Stimulated activated CD8-positive, alpha-beta memory T cell treated with anti-CD3 and anti-CD28 coated beads, Interleukin-15, amount 100 ng/mL, for 4 hours (primary cell): Measurements from ENCODE around the gene APCS.

Experiments
- DNase-seq, 2 donors: peaks; one replicate each; pipeline ENCODE4 v3.0.0-alpha.2; 2020; ENCODE audit warnings: low read depth in 2 of 2

APCS gene

DNA sequence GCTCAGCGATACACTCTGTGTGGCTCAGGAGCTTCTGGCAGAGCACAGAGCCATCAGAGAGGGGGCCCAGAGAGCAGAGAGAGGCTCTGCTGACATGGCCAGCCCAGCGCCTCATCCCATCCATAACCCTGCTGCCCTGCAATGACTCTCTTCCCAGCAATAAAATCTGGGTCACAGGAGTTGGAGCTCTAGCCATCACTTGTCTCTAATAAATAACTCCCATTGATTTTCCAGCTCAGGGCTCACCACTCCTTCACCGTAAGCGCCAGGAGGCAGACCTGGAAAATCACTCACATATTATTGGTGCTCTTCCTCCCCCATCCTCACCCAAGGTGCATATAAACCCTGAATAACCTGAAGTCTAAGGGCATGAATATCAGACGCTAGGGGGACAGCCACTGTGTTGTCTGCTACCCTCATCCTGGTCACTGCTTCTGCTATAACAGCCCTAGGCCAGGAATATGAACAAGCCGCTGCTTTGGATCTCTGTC lies at the start of gene APCS:
APCS (plus strand) TSS at position 366 of the 491 bp plus-strand sequence; CDS start at position 462, 96 bp downstream.
- DNase-seq, result no peak

DNA sequence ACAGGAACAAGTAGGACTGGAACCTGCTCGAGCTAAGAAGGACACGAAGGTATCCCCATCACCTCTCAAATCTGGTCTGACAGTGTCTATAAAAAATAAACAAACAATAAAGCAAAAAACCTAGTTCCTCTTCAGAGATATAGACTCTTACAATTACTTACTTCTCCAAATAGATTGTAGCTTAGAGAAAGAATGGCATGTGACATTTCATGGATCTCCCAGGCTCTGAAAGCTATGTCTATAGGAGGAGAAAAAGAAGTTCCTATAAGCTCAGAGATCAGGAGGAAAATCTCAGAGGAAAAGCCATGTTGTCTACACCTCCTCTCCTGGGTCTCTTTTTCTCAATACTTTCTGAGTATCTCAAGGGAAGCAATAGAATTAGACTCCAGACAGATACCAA lies 39.5 kb upstream of the APCS start:
- no peak for DNase-seq

GRCh38 chr1:159554261-159554660 lies 33.4 kb upstream of the APCS start:
- no peak for DNase-seq

- no peak for DNase-seq
Observed at GRCh38 chr1:159554696-159555095, 32.9 kb upstream of the APCS start.

- DNase-seq, result no peak
Observed at GRCh38 chr1:159556931-159557369, 30.7 kb upstream of the APCS start.

DNA sequence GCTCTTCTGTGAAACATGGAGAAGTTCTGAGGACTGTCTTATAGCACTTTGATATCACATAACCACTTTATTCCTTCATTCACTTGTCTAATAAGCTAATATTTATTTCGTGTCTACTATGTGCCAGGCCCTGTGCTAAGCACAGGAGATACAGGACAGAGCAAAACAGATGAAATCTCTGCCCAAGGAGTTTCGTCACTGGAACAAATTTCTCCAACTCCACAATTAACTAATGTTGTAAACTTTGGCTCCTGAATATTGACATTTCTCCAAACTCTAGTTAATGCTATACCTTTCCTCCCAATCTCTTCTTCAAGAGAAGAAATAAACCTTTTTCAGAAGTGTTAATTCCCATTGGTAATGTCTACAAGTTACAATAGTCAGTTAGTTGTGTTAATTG lies 27.0 kb upstream of the APCS start:
- DNase-seq, result no peak

- DNase-seq, result no peak
Observed at GRCh38 chr1:159561497-159561896, 26.1 kb upstream of the APCS start.

DNA sequence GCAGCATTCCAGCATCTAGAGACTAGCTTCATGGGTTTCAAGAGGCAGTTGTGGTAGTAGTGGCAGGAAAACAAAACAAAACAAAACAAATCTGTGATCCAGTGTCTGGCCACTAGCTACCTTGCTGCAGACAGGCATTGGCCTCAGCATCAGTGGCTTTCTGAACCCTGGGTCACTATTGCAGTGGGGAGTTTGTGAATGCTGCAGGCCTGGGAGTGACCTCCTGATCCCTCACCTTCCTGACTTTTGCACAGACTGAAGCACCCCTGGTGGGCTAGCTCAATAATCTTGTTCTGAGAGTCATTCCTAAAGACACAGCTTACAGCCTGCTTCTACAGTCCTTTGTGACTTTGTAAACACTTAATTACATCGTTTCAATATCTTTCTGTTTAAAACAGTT lies 24.9 kb upstream of the APCS start:
- no peak for DNase-seq

DNA sequence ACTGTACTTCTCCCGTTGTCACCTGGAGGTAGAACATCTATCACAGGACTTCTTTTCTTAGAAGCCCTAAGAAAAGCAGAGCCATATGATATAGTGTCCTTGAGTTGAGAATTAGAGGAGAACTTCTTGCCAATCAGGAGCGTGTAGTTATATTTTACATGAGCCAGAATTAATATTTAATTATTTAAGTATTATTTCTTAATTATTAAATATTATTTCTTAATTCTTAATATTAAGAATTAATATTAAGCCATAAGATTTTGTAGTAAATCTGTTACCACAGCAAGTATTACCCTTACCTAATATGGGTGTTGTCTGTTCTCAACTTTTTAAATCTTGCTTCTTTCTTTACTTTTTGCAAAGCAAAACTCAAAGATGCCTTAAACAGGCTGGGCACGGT lies 10.2 kb upstream of the APCS start:
- DNase-seq, result no peak

GRCh38 chr1:159580340-159580739 lies 7.3 kb upstream of the APCS start:
- no peak for DNase-seq

GRCh38 chr1:159581422-159581821 lies 6.2 kb upstream of the APCS start:
- DNase-seq, result no peak

GRCh38 chr1:159584536-159584935 lies 3.1 kb upstream of the APCS start:
- no peak for DNase-seq

DNA sequence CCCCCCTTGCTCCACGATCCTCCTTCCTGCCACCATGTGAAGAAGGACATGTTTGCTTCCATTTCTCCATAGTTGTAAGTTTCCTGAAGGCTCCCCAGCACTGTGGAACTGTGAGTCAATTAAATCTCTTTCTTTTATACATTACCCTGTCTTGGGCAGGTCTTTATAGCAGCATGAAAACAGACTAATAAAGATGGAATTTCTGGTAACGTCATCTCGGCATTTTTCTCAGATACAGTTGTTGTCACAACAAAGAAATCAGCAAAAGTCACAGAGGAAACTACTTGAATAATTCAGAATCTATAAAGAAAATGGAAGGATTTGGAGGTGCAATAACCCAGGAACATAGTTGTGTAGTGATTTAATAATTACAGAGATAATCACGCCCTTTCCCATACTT lies 4.4 kb downstream of the APCS start:
- no peak for DNase-seq

GRCh38 chr1:159594625-159595405 lies 7.2 kb downstream of the APCS start:
- DNase-seq, result no peak

DNA sequence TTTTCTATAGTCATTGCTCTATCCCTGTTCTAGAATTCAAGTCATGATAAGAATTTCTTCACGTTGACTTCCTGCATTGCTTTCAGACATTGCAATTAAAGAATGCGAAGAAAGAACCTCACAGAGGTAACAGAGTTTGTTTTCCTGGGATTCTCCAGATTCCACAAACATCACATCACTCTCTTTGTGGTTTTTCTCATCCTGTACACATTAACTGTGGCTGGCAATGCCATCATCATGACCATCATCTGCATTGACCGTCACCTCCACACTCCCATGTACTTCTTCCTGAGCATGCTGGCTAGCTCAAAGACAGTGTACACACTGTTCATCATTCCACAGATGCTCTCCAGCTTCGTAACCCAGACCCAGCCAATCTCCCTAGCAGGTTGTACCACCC lies 10.6 kb downstream of the APCS start:
- DNase-seq, result no peak

- DNase-seq, result no peak
Observed at GRCh38 chr1:159600894-159601293, 13.3 kb downstream of the APCS start.

DNA sequence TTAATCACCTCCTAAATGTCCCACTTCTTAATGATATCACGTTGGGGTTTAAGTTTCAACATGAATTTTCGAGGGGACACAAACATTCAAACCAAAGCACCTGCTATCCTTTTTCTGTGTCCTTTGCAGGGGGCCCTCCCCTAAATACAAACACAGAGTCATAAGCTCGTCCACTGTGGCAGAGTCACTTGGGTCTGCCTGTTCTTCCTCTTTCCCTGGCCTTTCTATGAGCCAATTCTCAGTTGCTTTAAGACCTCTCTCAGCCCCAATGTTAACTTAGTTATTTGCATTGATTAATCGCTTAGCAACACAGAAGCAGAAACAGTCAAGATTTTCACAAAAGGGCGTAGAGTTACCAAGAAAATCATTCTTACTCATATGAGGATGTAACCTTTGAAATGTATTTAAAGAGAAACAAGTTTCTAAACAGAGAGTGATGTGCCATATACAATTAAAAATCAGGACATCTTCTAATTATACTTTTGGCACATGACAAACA lies 14.9 kb downstream of the APCS start:
- no peak for DNase-seq

DNA sequence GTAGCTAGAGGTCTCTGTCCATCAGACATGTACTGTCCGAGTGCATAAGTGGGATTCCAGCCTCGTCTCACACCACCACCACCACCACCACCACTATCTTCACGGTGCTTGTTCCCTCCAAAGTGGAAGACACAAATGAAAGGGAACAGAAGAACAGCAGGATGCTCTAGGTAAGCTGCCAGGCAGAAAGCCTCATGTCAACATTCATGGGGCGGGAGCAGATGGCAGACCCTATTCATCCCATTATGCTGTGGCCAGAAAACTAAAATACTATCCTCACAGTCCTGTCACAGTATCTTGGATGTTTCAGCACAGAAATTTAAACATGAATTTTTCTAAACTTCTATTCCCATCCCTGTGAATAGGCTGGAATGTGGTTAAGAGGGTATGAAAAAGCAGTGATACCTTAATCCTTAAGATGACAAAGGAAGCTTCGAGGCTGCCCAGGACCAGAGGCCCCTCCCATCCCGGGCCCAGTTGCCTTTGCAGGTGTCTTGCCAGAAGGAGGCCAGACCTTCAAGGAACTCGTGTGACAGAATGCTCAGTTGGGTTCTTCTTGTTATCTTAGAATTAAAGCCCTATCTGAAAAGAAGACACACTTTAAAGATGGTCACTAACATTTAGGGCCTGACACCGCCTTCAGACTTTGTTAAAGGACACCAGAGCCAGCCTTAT lies 24.7 kb downstream of the APCS start:
- no peak for DNase-seq

- DNase-seq, result no peak
Observed at GRCh38 chr1:159632922-159633321, 45.3 kb downstream of the APCS start.
